WTC11 (cell line): ENCODE measurements around the gene SIGMAR1. TPM values are rescaled to one million over a fixed set of nuclear protein-coding genes. Genes with fewer than 3 reads are reported as not detected.

ENCODE experiments used
- ATAC-seq: fragments of 200-7000 bp; cut with Tn5 transposase; 2 replicates; pipeline ENCODE4 v1.10.0; 2021; ENCODE audit warnings: mild to moderate bottlenecking, moderate library complexity
- CTCF ChIA-PET: fragments of 300-600 bp; sonication (Branson Sonifier 250); formaldehyde crosslinking; loops from one replicate; lab custom pipeline; 2021; ENCODE audit warnings: antibody characterized with exemption; lab: Charles Lee
- POLR2A ChIA-PET: fragments of 350-600 bp; sonication (Branson Sonifier 250); formaldehyde crosslinking; loops from one replicate; lab custom pipeline; 2021; ENCODE audit warnings: antibody characterized with exemption; lab: Charles Lee
- DNase-seq: peaks from one replicate; pipeline ENCODE4 v3.0.0; 2021; ENCODE audit warnings: low spot score
- H3K27ac Mint-ChIP-seq: 2 replicates; pipeline ENCODE4 v1.8.0; 2021; ENCODE audit warnings: mixed read lengths
- H3K27me3 Mint-ChIP-seq: 2 replicates; pipeline ENCODE4 v1.8.0; 2021; ENCODE audit warnings: low read depth, mild to moderate bottlenecking, moderate library complexity, mixed read lengths
- H3K36me3 Mint-ChIP-seq: 2 replicates; pipeline ENCODE4 v1.8.0; 2021; ENCODE audit warnings: mixed read lengths
- H3K4me1 Mint-ChIP-seq: 2 replicates; pipeline ENCODE4 v1.8.0; 2022; ENCODE audit warnings: mixed read lengths
- H3K4me3 Mint-ChIP-seq: 2 replicates; pipeline ENCODE4 v1.8.0; 2021; ENCODE audit warnings: mild to moderate bottlenecking, moderate library complexity, mixed read lengths
- H3K9me3 Mint-ChIP-seq: 2 replicates; pipeline ENCODE4 v1.8.0; 2021; ENCODE audit warnings: mixed read lengths
- AR ChIP-seq: fragments of 250-450 bp; sonication (Bioruptor Pico); IDR thresholded peaks from 2 replicates; pipeline ENCODE4 v1.9.0; 2021; ENCODE audit warnings: mild to moderate bottlenecking
- ATF1 ChIP-seq: sonication (generic); formaldehyde crosslinking; IDR thresholded peaks from 2 replicates; pipeline ENCODE4 v1.8.1; 2023; ENCODE audit warnings: mild to moderate bottlenecking, moderate library complexity, missing genetic modification reagents
- E2F1 ChIP-seq: sonication (generic); formaldehyde crosslinking; IDR thresholded peaks from 2 replicates; pipeline ENCODE4 v1.8.0; 2022; ENCODE audit warnings: mild to moderate bottlenecking, missing genetic modification reagents
- EMX1 ChIP-seq: fragments of 250-450 bp; sonication (Bioruptor Pico); IDR thresholded peaks from 2 replicates; pipeline ENCODE4 v1.8.0; 2021; ENCODE audit warnings: mild to moderate bottlenecking
- FOXK1 ChIP-seq: sonication (generic); formaldehyde crosslinking; IDR thresholded peaks from 2 replicates; pipeline ENCODE4 v1.8.0; 2022; ENCODE audit warnings: mild to moderate bottlenecking, moderate library complexity, missing genetic modification reagents
- FOXP4 ChIP-seq: sonication (generic); formaldehyde crosslinking; IDR thresholded peaks from 2 replicates; pipeline ENCODE4 v1.8.0; 2022; ENCODE audit warnings: mild to moderate bottlenecking, missing genetic modification reagents
- IRF2 ChIP-seq: sonication (generic); formaldehyde crosslinking; IDR thresholded peaks from 2 replicates; pipeline ENCODE4 v1.8.0; 2022; ENCODE audit warnings: low read depth, missing genetic modification reagents, borderline replicate concordance
- JAZF1 ChIP-seq: fragments of 250-450 bp; sonication (Bioruptor Pico); IDR thresholded peaks from 2 replicates; pipeline ENCODE4 v1.9.0; 2021; ENCODE audit warnings: moderate library complexity, mild to moderate bottlenecking, inconsistent platforms
- MYBL2 ChIP-seq: sonication (generic); formaldehyde crosslinking; IDR thresholded peaks from 2 replicates; pipeline ENCODE4 v1.8.1; 2023; ENCODE audit warnings: mild to moderate bottlenecking, moderate library complexity, missing genetic modification reagents
- NR3C1 ChIP-seq: sonication (generic); formaldehyde crosslinking; conservative IDR thresholded peaks from 2 replicates; pipeline ENCODE4 v1.8.1; 2023; ENCODE audit warnings: low read depth, mild to moderate bottlenecking, missing genetic modification reagents
- SMAD4 ChIP-seq: sonication (generic); formaldehyde crosslinking; IDR thresholded peaks from 2 replicates; pipeline ENCODE4 v1.8.0; 2022; ENCODE audit warnings: mild to moderate bottlenecking, missing genetic modification reagents
- STAT6 ChIP-seq: sonication (generic); formaldehyde crosslinking; conservative IDR thresholded peaks from 2 replicates; pipeline ENCODE4 v1.8.1; 2023; ENCODE audit warnings: mild to moderate bottlenecking, low read depth, missing genetic modification reagents, moderate library complexity
- TCF7 ChIP-seq: sonication (generic); formaldehyde crosslinking; IDR thresholded peaks from 2 replicates; pipeline ENCODE4 v1.8.0; 2022; ENCODE audit warnings: mild to moderate bottlenecking, low read depth, missing genetic modification reagents, moderate library complexity
- TEAD4 ChIP-seq: sonication (generic); formaldehyde crosslinking; IDR thresholded peaks from 2 replicates; pipeline ENCODE4 v1.8.0; 2022; ENCODE audit warnings: mild to moderate bottlenecking, missing genetic modification reagents
- USF2 ChIP-seq: sonication (generic); formaldehyde crosslinking; IDR thresholded peaks from 2 replicates; pipeline ENCODE4 v1.8.1; 2023; ENCODE audit warnings: mild to moderate bottlenecking, missing genetic modification reagents, moderate library complexity
- ZBTB43 ChIP-seq: sonication (generic); formaldehyde crosslinking; IDR thresholded peaks from 2 replicates; pipeline ENCODE4 v1.8.1; 2023; ENCODE audit warnings: mild to moderate bottlenecking, missing genetic modification reagents
- ZNF121 ChIP-seq: sonication (generic); formaldehyde crosslinking; IDR thresholded peaks from 2 replicates; pipeline ENCODE4 v1.8.0; 2023; ENCODE audit warnings: missing genetic modification reagents
- ZNF138 ChIP-seq: sonication (generic); formaldehyde crosslinking; conservative IDR thresholded peaks from 2 replicates; pipeline ENCODE4 v1.8.1; 2022; ENCODE audit warnings: mild to moderate bottlenecking, moderate library complexity, missing genetic modification reagents
- ZNF219 ChIP-seq: sonication (generic); formaldehyde crosslinking; IDR thresholded peaks from 2 replicates; pipeline ENCODE4 v1.8.0; 2023; ENCODE audit warnings: missing genetic modification reagents, mild to moderate bottlenecking, borderline replicate concordance
- ZNF425 ChIP-seq: fragments of 250-450 bp; sonication (Bioruptor Pico); conservative IDR thresholded peaks from 2 replicates; pipeline ENCODE4 v1.9.0; 2021; ENCODE audit warnings: mild to moderate bottlenecking
- total RNA-seq: library from RNA; stranded (reverse); gene quantifications from 3 replicates; pipeline ENCODE4 v1.2.3, GENCODE V29; 2021

Gene SIGMAR1
- total RNA-seq, 1 experiment from 2014 or later, result 108 TPM

GRCh38 chr9:34651321-34651720 lies 13.7 kb upstream of the SIGMAR1 start:
- POLR2A ChIA-PET, result interaction anchor here (0.9 to 1.3 kb wide), 2 partner anchors 14 to 51 kb away, joined by 3 to 5 read pairs; partner anchors contain the start of gene SIGMAR1
- H3K27ac Mint-ChIP-seq, result peak overlapping the region; percentile 94; the same call in 1 of the 2 replicates
- no peak for ATAC-seq
- H3K4me3 Mint-ChIP-seq, result peak overlapping the region; percentile 81
- no peaks in the 10 kb centered on the region for H3K27me3 Mint-ChIP-seq
- CTCF ChIA-PET, result interaction anchor here (0.6 to 4.2 kb wide), 7 partner anchors 13 to 717 kb away, joined by 3 to 31 read pairs (median 4); partner anchors contain the start of gene SIGMAR1
- no peaks in the 10 kb centered on the region for H3K9me3 Mint-ChIP-seq
- peaks cover 40% of the 10 kb centered on the region for H3K4me1 Mint-ChIP-seq
- DNase-seq, result no peak
- peaks cover 18% of the 10 kb centered on the region for H3K36me3 Mint-ChIP-seq
- TF ChIP-seq ZNF219 (no peak), JAZF1 (no peak), SMAD4 (CRISPR knock-in tag) (no peak), AR (no peak), FOXP4 (CRISPR knock-in tag) (no peak), TCF7 (CRISPR knock-in tag) (no peak), FOXK1 (CRISPR knock-in tag) (no peak), NR3C1 (CRISPR knock-in tag) (no peak), E2F1 (no peak), ZBTB43 (CRISPR knock-in tag) (no peak), IRF2 (CRISPR knock-in tag) (no peak), ZNF425 (no peak), USF2 (no peak), TEAD4 (CRISPR knock-in tag) (no peak), ZNF138 (no peak), MYBL2 (CRISPR knock-in tag) (no peak), EMX1 (CRISPR knock-in tag) (no peak), ATF1 (no peak), ZNF121 (CRISPR knock-in tag) (no peak), STAT6 (no peak)
